AG10803 (cell line): ENCODE data around the gene SLC25A31.
A peak's percentile ranks its signal among the peaks of the same experiment; 100 is the strongest.

Source experiments
- DNase-seq: peaks from one replicate; pipeline ENCODE4 v3.0.0; 2010; ENCODE audit warnings: low read depth
- H3K4me3 ChIP-seq: 2 replicates; pipeline ENCODE4 v1.5.1; 2011; ENCODE audit warnings: mild to moderate bottlenecking, low read length, control low read depth
- CTCF ChIP-seq: conservative IDR thresholded peaks from 2 replicates; pipeline ENCODE4 v1.5.1; 2011; ENCODE audit warnings: mild to moderate bottlenecking, low read length, control low read depth, inconsistent platforms

Gene SLC25A31

DNA sequence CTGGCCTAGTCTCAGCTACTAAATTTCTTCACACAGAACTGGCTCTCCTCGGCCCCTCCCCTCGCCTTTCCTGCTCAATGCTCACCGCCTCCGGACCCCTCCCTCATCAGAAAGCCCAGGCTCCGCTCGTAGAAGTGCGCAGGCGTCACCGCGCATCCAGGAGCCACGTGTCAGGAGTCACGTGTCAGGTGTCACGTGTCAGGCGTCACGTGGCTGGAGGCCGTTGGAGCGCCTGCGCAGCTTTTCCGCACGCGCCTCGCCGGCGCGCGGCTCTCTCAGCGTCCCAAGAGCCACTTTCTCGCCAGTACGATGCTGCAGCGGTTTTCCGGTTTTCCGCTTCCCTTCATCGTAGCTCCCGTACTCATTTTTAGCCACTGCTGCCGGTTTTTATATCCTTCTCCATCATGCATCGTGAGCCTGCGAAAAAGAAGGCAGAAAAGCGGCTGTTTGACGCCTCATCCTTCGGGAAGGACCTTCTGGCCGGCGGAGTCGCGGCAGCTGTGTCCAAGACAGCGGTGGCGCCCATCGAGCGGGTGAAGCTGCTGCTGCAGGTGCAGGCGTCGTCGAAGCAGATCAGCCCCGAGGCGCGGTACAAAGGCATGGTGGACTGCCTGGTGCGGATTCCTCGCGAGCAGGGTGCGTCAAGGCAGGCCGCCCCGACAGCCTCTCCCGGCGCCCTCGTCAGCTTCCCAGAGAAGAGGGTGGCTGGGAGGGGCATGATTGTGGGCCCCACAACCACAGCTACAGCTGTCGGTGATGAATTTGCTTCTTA is at the start of gene SLC25A31:
Gene SLC25A31, plus strand, starts transcription at position 259 of the 772 bp plus-strand sequence. Its CDS starts 146 bp downstream, at position 405.
- H3K4me3 ChIP-seq, result no peak within 1 kb of the TSS
- TF ChIP-seq CTCF, result no peak
- DNase-seq, result no peak

GRCh38 chr4:127685292-127685691 is 44.9 kb upstream of the SLC25A31 start:
- no peak for TF ChIP-seq CTCF
- no peak overlapping the region for H3K4me3 ChIP-seq
- DNase-seq, result no peak

- TF ChIP-seq CTCF, result no peak
- H3K4me3 ChIP-seq, result no peak overlapping the region
- peak; percentile 7 for DNase-seq
Measured at GRCh38 chr4:127686658-127687057, 43.5 kb upstream of the SLC25A31 start.

GRCh38 chr4:127687580-127687979 is 42.6 kb upstream of the SLC25A31 start:
- no peak overlapping the region for H3K4me3 ChIP-seq
- no peak for DNase-seq
- no peak for TF ChIP-seq CTCF

- no peak for TF ChIP-seq CTCF
- peak; percentile 54 for DNase-seq
- H3K4me3 ChIP-seq, result no peak overlapping the region
Measured at GRCh38 chr4:127698789-127699200, 31.4 kb upstream of the SLC25A31 start.

DNA sequence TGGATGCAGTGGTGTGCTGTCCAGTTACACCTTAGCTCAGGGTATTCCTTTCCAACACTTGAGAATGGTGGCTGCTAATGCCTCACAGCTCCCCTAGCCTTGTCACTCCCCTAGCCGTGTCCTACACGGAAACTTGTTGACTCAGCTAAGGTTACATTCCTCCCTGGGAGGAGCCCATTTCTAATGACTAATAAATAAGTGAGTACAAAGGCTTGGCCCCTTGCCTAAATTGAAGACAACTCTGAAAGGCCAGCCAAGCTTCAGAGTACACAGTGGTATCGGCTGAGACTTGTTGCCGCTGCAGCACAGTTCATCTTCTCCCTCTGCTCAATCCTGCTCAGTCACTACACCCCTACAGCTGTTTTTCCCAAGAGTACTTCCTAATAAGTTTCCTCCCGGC is 21.2 kb upstream of the SLC25A31 start:
- H3K4me3 ChIP-seq, result no peak overlapping the region
- DNase-seq, result peak; percentile 42

More for the DNA sequence above, 21.2 kb upstream of the SLC25A31 start:
- no peak for TF ChIP-seq CTCF
